NCI-H1417 treated with DMSO at 0.1 percent for 48 hours (cell line): ENCODE measurements around the gene RNF111.
A peak's percentile ranks its signal among the peaks of the same experiment; 100 is the strongest.

ENCODE experiments used
- DNase-seq: peaks from one replicate; lab custom pipeline; 2025; lab: John Stamatoyannopoulos, UW

RNF111 gene

DNA sequence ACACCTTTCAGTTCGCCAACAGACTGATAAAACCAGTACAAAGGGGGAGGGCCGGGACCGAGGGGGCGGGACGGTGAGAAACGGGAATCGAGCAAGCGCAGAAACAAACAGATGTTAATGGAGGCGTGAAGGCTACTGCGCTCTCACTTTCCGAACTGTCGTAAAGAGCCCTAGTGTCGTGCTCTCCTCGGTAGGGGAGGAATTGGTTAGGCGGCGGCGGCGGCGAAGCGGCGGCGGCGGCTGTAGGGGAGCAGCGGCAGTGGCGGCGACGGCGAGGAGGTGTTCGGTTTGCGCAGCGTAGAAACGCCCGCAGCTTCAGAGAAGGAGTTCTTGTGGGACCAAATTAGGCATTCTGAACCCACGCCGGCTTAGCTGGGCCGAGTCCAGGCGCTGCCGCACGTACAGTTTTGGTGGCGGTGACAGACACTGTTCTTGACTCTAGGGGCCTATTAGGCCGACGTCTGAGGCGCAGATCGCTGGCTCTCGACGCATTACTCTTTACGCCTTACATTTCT lies at the start of gene RNF111:
RNF111 (plus strand) TSS at position 173 of the 515 bp plus-strand sequence. CDS start 43,160 bp downstream, outside the sequence.
- DNase-seq: peak; percentile 92

DNA sequence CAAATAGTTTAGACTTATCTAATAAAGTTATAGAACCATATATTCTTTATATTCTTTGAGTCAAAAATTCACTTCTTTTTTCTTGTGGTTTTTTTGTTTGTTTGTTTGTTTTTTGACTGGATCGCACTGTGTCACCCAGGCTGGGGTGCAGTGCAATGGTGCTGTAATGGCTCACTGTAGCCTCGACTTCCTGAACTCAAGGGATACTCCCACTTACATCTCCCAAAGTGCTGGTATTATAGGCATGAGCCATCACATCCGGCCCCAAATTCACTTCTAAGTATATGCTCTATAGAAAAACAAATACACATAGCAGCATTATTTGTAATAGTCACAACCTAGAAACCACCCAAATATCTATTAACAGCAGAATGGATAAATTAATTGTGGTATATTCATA lies 40.3 kb upstream of the RNF111 start:
- DNase-seq: no peak

DNA sequence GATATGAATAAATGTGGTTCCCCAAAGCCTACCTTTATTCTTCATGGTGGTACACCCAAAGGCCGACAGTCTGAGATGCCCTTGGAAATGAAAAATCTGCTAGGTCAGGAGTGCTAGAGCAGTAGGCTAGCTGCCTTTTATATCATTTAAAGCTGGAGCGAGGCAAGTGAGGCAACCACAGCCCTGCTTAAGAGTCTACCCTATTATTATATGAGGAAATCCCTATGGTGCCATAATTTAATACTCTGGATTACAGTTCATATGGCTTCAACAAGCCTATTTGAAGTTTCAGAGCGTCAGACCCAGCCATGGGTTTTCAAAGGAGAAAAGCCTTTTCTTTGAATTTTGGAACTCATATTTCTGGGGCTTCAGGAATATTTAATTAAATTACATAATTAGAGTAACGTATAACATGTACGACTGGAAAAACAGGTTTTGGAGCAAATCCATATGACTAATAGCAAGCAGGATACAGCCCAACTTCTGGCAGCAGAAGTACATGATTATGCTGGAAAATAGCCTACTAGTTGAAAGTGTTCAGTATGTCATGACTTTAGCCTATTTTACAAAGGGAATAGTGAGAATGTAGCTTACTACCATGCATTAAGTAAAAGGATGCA lies 36.0 kb upstream of the RNF111 start:
- DNase-seq: peak; percentile 86

DNA sequence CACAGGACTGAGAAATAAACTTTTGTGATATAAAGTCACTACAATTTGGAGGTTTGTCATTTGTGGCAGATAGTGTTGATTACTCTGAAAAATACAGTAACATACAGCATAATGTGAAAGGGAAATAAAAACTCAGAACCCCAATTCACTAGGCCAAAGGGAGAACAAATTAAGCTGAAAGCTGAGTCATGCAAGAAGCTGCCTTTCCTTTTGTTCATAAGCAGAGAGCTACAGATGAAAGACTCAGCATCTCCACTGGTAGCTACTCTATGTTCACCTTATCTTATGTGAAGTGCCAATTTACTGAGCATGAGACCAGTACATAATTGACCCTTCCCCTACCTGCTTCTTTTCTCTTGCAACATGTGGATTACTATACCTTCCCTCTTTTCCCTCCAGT lies 34.7 kb upstream of the RNF111 start:
- DNase-seq: no peak

DNA sequence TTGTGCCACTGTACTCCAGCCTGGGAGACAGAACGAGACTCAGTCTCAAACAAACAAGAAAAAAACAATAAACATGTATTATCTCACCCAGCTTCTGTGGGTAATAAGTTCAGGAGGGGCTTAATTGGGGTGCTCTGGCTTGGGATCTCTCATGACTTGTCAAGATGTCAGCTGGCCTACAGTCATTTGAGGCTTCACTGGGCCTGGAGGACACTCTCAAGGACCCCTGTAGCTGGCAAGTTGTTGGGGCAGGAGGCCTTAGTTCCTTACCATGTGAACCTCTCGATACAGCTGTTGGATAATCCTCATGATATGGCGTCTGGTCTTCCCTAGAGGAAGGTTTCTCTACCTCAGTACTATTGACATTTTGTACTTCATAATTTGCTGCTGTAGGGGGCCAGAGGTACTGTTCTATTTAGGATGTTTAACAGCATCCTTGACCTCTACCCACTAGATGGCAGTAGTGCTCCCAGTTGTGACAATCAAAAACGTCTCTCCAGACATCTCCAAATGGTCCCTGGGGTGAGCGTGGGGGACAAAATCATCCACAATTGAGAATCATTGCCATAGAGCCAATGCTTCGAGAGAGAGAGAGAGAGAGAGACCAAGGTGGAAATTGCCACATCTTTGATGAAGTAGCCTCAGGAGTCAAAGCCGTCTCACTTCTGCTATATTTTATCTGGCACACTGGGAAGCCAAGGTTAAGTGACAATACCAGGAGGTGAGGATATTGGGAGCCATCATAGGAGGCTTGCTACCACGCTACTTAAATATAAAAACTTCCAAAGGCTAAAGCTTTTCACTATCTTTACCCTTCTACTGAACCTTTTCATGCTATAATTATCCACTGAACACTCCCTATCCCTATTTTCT lies 30.1 kb upstream of the RNF111 start:
- DNase-seq: peak; percentile 21

DNA sequence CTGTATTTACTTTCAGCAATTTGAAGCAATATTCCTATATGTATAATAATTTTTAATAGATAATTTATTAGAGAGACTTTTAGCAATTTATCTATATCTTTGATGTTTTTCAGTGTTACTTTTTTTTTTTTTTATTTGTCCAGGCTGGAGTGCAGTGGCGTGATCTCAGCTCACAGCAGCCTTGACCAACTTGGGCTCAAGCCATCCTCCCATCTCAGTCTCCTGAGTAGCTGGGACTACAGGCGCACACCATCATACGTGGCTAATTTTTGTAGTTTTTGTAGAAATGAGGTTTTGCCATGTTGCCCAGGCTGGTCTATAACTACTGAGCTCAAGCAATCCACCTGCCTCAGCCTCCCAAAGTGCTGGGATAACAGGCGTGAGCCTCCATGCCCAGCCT lies 28.7 kb upstream of the RNF111 start:
- no peak for DNase-seq

DNA sequence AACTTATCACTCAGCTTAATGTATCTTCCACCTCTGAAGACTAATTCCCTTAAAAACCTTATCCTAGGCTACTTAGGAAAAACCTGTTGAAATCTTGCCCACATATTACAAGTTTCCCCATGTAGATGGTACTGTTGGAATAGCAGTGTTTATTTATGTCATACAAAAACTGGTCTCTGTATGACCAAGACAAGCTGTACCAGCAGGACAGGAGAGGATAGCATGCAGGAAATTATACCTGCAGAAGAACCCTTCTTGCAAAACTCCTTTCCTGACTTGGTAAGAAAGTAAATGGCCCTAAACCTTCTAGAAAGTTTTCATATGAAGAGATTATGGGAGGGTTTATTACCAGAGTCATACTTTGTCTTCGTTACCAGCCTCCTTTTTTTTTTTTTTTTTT lies 25.3 kb upstream of the RNF111 start:
- no peak for DNase-seq

DNA sequence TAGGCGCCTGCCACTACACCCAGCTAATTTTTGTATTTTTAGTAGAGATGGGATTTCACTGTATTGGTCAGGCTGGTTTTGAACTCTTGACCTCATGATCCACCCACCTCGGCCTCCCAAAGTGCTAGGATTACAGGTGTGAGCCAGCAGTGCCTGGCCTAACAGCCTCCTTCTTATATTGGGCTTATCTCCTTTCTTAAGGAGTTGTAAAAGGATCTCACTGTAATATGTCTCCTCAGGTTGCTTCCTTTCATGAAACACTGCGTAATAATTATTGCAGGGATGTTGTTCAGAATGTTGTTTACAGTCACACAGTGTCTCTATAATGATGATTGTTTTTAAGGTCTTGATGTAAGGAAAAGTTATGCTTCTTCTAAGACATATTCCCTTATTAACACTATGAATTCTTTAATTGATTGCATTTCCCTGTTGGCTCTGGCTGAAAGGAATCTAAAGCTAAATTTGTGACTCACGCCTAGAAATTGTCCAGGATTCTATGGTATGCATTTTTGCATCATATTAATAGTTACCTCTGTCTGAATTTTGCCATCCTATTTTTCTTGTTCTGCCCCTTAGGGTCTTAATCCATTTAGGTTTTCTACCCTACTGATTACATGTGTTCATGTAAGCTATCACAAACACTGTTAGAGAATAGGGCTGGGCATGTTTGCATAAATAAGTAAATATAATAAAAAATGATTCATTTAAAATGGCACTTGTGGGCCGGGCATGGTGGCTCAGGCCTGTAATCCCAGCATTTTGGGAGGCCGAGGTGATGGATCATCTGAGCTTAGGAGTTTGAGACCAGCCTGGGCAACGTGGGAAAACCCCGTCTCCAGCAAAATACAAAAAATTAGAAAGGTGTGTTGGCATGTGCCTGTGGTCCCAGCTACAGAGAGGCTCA lies 24.5 kb upstream of the RNF111 start:
- no peak for DNase-seq

DNA sequence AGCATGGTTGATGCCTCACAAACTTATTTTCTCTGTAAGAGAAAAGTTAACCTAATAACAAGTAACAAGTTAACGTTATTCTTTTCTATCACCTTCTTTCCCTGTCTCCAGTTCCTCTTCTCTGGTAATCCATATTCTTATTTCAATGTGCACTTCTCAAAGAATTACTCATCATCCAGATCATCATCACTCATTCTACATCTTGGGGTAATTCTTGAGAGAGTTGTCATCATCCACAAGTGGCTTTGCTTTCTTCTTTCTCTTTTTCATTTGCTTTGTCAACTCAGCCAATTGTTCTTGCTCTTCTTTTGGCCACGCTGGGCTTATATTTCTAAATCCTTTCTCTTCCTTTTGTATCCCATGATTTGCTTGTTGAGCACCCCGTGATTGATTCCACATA lies 20.8 kb upstream of the RNF111 start:
- DNase-seq: no peak

DNA sequence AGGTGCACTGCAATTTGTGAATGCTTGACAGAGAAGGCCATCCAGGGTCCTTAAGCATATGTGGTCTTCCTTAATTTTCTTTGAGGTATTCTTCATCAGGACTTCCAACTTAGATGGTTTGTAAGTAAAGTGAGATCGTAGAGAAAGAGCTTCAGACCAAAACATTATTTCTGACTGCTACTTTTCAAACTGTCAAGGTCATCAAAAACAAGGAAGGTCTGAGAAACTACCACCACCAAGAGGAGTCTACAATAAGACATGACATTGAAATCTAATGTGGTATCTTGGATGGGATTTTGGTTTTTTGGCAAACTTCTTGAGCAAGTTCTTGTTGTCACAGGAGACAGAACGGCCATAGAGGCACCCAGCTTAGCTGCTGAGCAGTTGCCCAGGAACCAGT lies 20.0 kb upstream of the RNF111 start:
- no peak for DNase-seq

DNA sequence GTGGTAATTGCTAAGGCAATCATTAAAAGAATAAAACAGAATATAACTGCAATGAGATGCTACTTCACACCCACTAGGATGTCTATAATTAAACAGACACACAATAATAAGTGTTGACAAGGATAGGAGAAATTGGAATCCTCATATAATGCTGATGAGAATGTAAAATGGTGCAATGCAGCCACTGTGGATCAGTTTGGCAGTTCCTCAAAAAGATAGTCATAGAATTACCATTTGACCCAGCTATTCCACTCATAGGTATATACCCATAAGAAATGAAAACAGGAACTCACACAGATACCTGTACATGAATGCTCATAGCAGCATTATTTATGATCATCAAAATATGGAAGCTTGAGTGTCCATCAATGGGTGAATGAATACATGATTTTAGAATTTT lies 9.6 kb upstream of the RNF111 start:
- DNase-seq: no peak

DNA sequence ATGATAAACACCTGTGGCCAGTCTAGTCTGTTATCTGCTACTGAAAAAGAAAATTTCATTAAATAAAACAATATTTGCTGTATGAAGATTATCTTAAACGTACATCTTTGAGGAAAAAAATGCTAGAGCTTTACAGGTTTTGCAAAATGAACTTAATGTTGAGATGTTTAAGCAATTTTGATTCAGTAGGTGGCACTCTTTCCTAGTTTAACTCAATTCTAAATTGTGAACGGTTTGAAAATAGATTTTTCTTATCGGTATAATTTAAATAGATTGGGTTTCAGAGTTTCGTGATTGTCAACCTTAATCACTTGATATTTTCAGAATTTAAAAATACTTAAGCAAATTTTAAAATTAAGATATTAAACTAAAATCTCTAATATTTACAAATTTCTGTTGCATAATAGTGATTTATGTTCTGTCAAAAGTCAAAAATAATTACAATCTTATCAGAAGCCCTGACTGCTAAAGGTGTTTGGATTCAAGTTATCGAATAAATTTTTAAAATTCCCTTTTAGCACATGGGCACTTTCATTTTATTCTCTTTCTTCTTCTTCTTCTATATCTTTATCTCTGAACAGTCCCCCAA lies 7.0 kb upstream of the RNF111 start:
- peak; percentile 8 for DNase-seq

DNA sequence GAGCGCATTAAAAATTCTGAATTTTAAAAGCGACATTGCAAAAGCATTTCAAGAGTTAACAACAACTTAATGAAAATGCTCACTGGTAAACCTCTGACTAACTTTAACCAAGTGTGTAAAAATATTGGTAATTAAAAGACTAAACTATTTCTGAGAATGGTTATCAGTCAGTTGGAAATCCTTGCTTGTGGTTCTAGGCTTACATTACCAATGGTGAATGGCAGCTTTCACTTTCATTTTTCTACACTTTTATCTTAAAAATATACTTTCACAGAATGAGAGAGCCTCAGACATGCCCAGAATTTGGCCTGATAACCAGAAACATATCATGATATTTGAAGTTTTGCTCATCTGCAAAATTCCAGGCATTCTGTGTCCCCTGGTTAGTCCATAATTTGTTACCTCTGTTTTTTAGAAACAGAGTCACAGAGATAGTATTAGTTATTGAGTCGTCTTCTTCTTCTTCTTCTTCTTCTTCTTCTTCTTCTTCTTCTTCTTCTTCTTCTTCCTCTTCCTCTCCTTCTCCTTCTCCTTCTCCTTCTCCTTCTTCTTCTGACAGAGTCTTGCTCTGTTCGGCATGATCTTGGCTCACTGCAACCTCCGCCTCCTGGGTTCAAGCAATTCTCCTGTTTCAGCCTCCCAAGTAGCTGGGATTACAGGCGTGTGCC lies 5.5 kb upstream of the RNF111 start:
- no peak for DNase-seq

DNA sequence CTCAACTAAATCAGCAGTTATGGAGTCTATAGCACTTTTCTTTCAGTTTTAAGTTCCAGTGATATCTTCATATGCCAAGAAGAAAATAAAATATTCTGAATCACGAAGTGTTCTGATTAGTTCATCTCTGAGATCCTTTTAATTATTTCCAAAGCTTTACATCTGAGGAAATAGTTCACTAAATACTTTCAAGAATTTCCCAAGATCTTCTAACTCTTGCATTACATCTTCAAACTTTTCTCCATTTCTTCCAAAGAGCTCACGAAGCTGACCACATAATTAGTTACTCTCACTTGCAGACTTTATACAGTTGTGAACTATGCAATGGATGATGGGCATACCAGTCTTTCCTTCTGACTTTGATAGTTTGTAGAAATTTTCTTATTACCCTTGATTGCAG lies 4.2 kb upstream of the RNF111 start:
- no peak for DNase-seq

DNA sequence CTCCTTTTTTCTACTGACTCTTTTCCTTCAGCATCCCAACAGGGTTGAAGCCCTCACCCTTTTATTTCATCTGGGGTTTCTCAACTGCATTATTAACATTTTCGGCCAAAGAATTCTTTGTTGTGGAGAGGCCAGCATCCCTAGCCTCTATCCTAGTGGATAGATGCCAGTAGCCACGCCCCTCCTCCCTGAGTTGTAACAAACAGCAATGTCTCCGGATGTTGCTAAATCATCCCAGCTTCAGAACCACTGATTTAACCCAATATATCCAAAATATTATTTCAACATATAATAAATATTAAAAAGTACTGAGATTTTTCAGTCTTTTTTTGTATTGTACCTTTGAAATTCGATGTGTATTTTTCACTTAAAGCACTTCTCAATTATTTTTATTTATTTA lies 2.0 kb upstream of the RNF111 start:
- no peak for DNase-seq

DNA sequence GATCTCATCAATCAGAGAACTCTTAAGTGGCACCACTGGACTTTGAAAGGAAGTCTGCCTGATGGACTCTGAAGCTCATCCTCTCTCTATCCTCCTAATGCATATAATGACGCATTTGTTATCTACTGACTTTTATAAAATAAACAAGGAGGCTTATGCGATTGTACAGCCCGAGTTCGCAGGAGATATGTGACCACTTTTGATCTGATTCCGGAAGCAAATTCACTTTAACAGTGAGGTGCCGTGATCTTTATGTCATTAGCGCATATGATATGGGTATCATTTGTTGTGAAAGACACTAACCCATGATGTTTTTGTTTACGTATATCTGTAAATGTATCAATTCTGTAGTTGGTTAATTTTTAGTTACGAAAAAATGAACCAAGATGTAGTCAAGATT lies 427 bp upstream of the RNF111 start:
- DNase-seq: peak; percentile 47

DNA sequence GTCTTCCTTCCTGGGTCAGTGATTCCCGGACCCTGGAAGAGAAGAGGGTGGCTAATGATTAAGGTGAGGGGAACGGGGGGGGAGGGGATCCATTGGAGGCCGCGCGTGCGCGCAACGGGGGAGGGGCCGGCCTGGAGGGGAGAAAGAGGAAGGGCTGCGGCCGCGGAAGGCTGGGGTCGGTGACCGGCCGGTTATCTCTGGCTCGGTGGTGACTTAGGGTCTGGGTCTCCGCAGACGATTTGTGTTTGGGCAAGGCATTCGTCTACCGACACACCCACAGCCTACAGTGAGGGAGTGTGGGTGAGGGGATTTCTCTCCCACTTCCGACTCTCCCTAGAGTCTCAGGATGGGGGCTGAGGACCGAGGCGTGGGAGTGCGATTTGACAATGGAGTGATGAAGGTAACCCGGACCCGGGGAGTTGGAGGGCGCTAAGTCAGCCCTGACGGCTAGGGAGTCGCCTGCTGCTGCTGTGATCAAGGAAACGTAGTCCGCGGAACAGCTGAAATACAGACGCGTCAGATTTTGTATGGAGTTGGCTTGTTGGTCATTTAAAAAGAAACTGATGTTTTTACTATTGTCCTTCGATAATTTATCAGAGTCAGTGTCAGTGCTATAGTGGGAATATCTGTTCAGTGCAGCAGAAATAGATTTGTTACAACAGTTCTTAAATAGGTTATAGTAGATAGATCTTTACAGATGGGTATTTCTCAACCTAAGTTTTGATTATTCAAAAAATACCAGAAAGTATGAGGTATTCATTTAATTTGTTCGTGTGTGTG lies 733 bp downstream of the RNF111 start:
- peak; percentile 13 for DNase-seq

DNA sequence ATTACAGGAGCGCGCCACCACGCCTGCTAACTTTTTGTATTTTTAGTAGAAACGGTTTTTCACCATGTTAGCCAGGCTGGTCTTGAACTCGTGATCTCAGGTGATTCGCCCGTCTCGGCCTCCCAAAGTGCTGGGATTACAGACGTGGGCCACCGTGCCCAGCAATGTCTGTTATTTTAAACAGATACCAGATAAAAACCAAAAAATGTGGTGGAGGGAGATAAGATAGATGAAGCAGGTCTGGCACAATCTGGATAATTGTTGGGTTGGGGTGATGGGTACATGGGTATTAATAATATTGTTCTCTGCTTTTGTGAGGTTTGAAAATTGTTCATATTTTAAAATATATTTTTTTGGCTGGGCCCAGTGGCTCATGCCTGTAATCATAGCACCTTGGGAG lies 4.7 kb downstream of the RNF111 start:
- DNase-seq: no peak

DNA sequence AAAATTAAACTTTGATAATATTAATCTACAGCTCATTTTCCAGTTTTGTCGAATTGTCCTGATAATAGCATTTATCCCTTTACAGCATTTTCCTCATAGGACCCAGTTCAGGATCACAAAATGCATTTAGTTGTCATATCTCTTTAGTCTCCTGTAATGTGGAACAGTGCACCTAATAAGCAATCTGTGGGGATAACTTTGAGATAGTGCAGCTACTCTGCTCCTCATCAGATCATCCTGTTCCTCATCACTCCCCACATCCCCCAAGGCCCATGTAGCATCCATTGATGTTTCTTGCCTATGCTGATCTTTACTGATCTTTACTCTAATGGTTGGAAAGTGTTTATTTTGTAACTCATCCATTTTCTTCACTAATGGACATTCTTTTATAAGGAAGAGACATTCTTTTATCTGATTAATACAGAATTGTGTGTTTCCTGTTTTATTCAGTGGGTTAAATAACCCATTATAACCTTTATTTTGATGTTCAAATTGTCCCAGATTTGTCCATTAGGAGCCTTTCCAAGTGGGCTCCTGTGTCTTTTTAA lies 7.5 kb downstream of the RNF111 start:
- DNase-seq: no peak

DNA sequence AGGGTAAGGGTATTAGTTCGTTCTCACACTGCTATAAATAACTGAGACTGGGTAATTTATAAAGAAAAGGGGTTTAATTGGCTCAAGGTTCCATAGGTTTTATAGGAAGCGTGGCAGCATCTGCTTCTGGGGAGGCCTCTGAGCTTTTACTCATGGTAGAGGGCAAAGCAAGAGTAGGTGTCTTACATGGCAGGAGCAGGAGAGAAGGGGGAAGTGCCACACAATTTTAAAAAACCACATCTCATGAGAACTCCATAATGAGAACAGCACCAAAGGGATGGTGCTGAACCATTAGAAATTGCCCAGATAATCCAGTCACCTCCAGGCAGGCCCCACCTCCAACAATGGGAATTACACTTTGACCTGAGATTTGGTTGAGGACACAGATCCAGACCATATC lies 12.2 kb downstream of the RNF111 start:
- no peak for DNase-seq
